HG02759 (cell line): Measurements from ENCODE around the gene LOC101059915.
"Not testable (repeated sequence)": the region's sequence is repeated elsewhere in the genome, so short reads cannot be mapped to it uniquely, and the experiment has no call there.

Experiments used
- ATAC-seq: cut with Tn5 transposase; IDR thresholded peaks from one replicate; pipeline ENCODE4 v1.9.1; 2021; ENCODE audit warnings: mild to moderate bottlenecking, moderate library complexity; ENCODE audit not compliant: unreplicated experiment

The LOC101059915 gene

GRCh38 chrX:71671043-71671780, 3.9 kb downstream of the LOC101059915 start:
- ATAC-seq, result no peak

- ATAC-seq, result no peak
These were observed 4.6 kb downstream of the LOC101059915 start for GRCh38 chrX:71671938-71672337.

GRCh38 chrX:71675636-71676035, 8.3 kb downstream of the LOC101059915 start:
- ATAC-seq, result not testable (repeated sequence)

GRCh38 chrX:71676068-71676795, 8.9 kb downstream of the LOC101059915 start:
- ATAC-seq, result not testable (repeated sequence)

- ATAC-seq, result not testable (repeated sequence)
These were observed 9.8 kb downstream of the LOC101059915 start for GRCh38 chrX:71677195-71677594.

GRCh38 chrX:71679575-71680207, 12.3 kb downstream of the LOC101059915 start:
- ATAC-seq, result no peak

GRCh38 chrX:71696641-71697465, 29.5 kb downstream of the LOC101059915 start:
- ATAC-seq, result peak; percentile 81

GRCh38 chrX:71697466-71698298, 30.3 kb downstream of the LOC101059915 start:
- peak; percentile 48 for ATAC-seq

- ATAC-seq, result not testable (repeated sequence)
These were observed 31.1 kb downstream of the LOC101059915 start for GRCh38 chrX:71698299-71699022.

- not testable (repeated sequence) for ATAC-seq
These were observed 31.6 kb downstream of the LOC101059915 start for GRCh38 chrX:71699023-71699344.

- peak; percentile 59 for ATAC-seq
These were observed 35.5 kb downstream of the LOC101059915 start for GRCh38 chrX:71702853-71703252.

- not testable (repeated sequence) for ATAC-seq
These were observed 46.7 kb downstream of the LOC101059915 start for GRCh38 chrX:71714064-71714463.

- not testable (repeated sequence) for ATAC-seq
These were observed 48.2 kb downstream of the LOC101059915 start for GRCh38 chrX:71715551-71715950.

GRCh38 chrX:71716323-71716722, 49.0 kb downstream of the LOC101059915 start:
- ATAC-seq, result not testable (repeated sequence)

GRCh38 chrX:71718185-71718584, 50.8 kb downstream of the LOC101059915 start, which contains the start of gene CXorf49:
Gene CXorf49 (minus strand): TSS chrX:71718285. CDS start chrX:71718151, 134 bp downstream.
- ATAC-seq, result not testable (repeated sequence)

GRCh38 chrX:71719195-71719594, 51.8 kb downstream of the LOC101059915 start:
- not testable (repeated sequence) for ATAC-seq

GRCh38 chrX:71720289-71720886, 53.0 kb downstream of the LOC101059915 start:
- not testable (repeated sequence) for ATAC-seq
